Measurements from ENCODE around the gene HLA-B. TPM values are rescaled to one million over a fixed set of nuclear protein-coding genes. Genes with fewer than 3 reads are reported as not detected.
A peak's percentile ranks its signal among the peaks of the same experiment; 100 is the strongest.

HLA-B gene
- total and polyA plus RNA-seq, 5 donors from 2014 or later = 4,778 to 8,618 (median 7,917) TPM

- peaks cover 36% of the 10 kb centered on the region for H3K36me3 Mint-ChIP-seq
- peak overlapping the region; percentile 70 for H3K4me3 ChIP-seq (ENCODE audit: low read depth, low read length)
- H3K27ac ChIP-seq (ENCODE audit: insufficient read depth, low read length, poor library complexity, severe bottlenecking) = peak overlapping the region; percentile 1
These were observed 4.7 kb downstream of the HLA-B start for GRCh38 chr6:31352310-31352682.

GRCh38 chr6:31351401-31352309 lies 5.3 kb downstream of the HLA-B start:
- peaks cover 28% of the 10 kb centered on the region for H3K36me3 ChIP-seq (ENCODE audit: control insufficient read depth, insufficient read depth, low read length)
- no peaks in the 10 kb centered on the region for H3K27me3 ChIP-seq (ENCODE audit: control insufficient read depth, insufficient read depth, low read length)
- peaks cover 9 to 69% (median 43%) of the 10 kb centered on the region in 4 donors for H3K4me1 Mint-ChIP-seq
- H3K27me3 Mint-ChIP-seq = no peaks in the 10 kb centered on the region
- H3K27ac Mint-ChIP-seq = peak overlapping the region; percentile 78 to 100 (median 96)
- H3K9me3 ChIP-seq (ENCODE audit: control insufficient read depth in 2 of 2, low read length in 2 of 2) = no peaks in the 10 kb centered on the region
- H3K27ac ChIP-seq (ENCODE audit: insufficient read depth, low read length, poor library complexity, severe bottlenecking) = peak overlapping the region; percentile 1
- H3K4me1 ChIP-seq (ENCODE audit: control insufficient read depth, insufficient read depth, low read length, poor library complexity, severe bottlenecking) = peaks cover 39% of the 10 kb centered on the region
- peak; percentile 24 to 38 (median 36) for DNase-seq
- ATAC-seq (ENCODE audit: low read depth in 2 of 2) = peak; percentile 30 to 34
- peak overlapping the region; percentile 95 to 100 (median 98) for H3K4me3 Mint-ChIP-seq
- H3K36me3 Mint-ChIP-seq = peaks cover 36% of the 10 kb centered on the region
- H3K4me3 ChIP-seq (ENCODE audit: low read depth, low read length) = no peak overlapping the region
- H3K9me3 Mint-ChIP-seq = peaks cover 0 to 5% (median 0%) of the 10 kb centered on the region in 7 donors

More at GRCh38 chr6:31352310-31352682, 4.7 kb downstream of the HLA-B start:
- peaks cover 28% of the 10 kb centered on the region for H3K36me3 ChIP-seq (ENCODE audit: control insufficient read depth, insufficient read depth, low read length)
- Mint-ChIP-seq H3K4me1 (peaks cover 9 to 69% (median 44%) of the 10 kb centered on the region in 4 donors), H3K27ac (peak overlapping the region; percentile 49 to 100 (median 96)), H3K4me3 (peak overlapping the region; percentile 95 to 100 (median 98)), H3K27me3 (peaks cover 5% of the 10 kb centered on the region), H3K9me3 (peaks cover 0 to 5% (median 0%) of the 10 kb centered on the region in 7 donors)
- peaks cover 39% of the 10 kb centered on the region for H3K4me1 ChIP-seq (ENCODE audit: control insufficient read depth, insufficient read depth, low read length, poor library complexity, severe bottlenecking)
- DNase-seq (peak in 2 of 3 donors; percentile 16 to 24), ATAC-seq (ENCODE audit: low read depth in 2 of 2) (no peak)
- no peaks in the 10 kb centered on the region for H3K27me3 ChIP-seq (ENCODE audit: control insufficient read depth, insufficient read depth, low read length)
- no peaks in the 10 kb centered on the region for H3K9me3 ChIP-seq (ENCODE audit: control insufficient read depth in 2 of 2, low read length in 2 of 2)

GRCh38 chr6:31351033-31351380 lies 6.0 kb downstream of the HLA-B start:
- Mint-ChIP-seq H3K27me3 (no peaks in the 10 kb centered on the region), H3K27ac (peak overlapping the region; percentile 78 to 100 (median 92)), H3K9me3 (peaks cover 0 to 5% (median 0%) of the 10 kb centered on the region in 7 donors), H3K4me3 (peak overlapping the region; percentile 9 to 96 (median 39)), H3K4me1 (peaks cover 9 to 69% (median 43%) of the 10 kb centered on the region in 4 donors), H3K36me3 (peaks cover 33% of the 10 kb centered on the region)
- H3K4me1 ChIP-seq (ENCODE audit: control insufficient read depth, insufficient read depth, low read length, poor library complexity, severe bottlenecking) = peaks cover 39% of the 10 kb centered on the region
- no peaks in the 10 kb centered on the region for H3K9me3 ChIP-seq (ENCODE audit: control insufficient read depth in 2 of 2, low read length in 2 of 2)
- H3K4me3 ChIP-seq (ENCODE audit: low read depth, low read length) = peak overlapping the region; percentile 18
- DNase-seq = no peak
- peaks cover 27% of the 10 kb centered on the region for H3K36me3 ChIP-seq (ENCODE audit: control insufficient read depth, insufficient read depth, low read length)
- peak; percentile 3 to 13 for ATAC-seq (ENCODE audit: low read depth in 2 of 2)
- H3K27me3 ChIP-seq (ENCODE audit: control insufficient read depth, insufficient read depth, low read length) = no peaks in the 10 kb centered on the region
- no peak overlapping the region for H3K27ac ChIP-seq (ENCODE audit: insufficient read depth, low read length, poor library complexity, severe bottlenecking)

GRCh38 chr6:31350196-31351032 lies 6.6 kb downstream of the HLA-B start:
- peaks cover 34% of the 10 kb centered on the region for H3K4me1 ChIP-seq (ENCODE audit: control insufficient read depth, insufficient read depth, low read length, poor library complexity, severe bottlenecking)
- H3K27me3 ChIP-seq (ENCODE audit: control insufficient read depth, insufficient read depth, low read length) = no peaks in the 10 kb centered on the region
- peaks cover 9 to 66% (median 41%) of the 10 kb centered on the region in 4 donors for H3K4me1 Mint-ChIP-seq
- peak overlapping the region; percentile 18 for H3K4me3 ChIP-seq (ENCODE audit: low read depth, low read length)
- no peak for ATAC-seq (ENCODE audit: low read depth in 2 of 2)
- H3K9me3 ChIP-seq (ENCODE audit: control insufficient read depth in 2 of 2, low read length in 2 of 2) = no peaks in the 10 kb centered on the region
- H3K4me3 Mint-ChIP-seq = peak overlapping the region in 2 of 4 donors; percentile 48 to 96
- H3K27ac ChIP-seq (ENCODE audit: insufficient read depth, low read length, poor library complexity, severe bottlenecking) = no peak overlapping the region
- no peaks in the 10 kb centered on the region for H3K27me3 Mint-ChIP-seq
- H3K27ac Mint-ChIP-seq = peak overlapping the region in 2 of 3 donors; percentile 57 to 100
- H3K36me3 Mint-ChIP-seq = peaks cover 28% of the 10 kb centered on the region
- H3K36me3 ChIP-seq (ENCODE audit: control insufficient read depth, insufficient read depth, low read length) = peaks cover 21% of the 10 kb centered on the region
- peak in 1 of 3 donors; percentile 34 for DNase-seq
- peaks cover 0 to 5% (median 0%) of the 10 kb centered on the region in 7 donors for H3K9me3 Mint-ChIP-seq

GRCh38 chr6:31349301-31349700 lies 7.7 kb downstream of the HLA-B start:
- H3K9me3 ChIP-seq (ENCODE audit: control insufficient read depth in 2 of 2, low read length in 2 of 2) = no peaks in the 10 kb centered on the region
- H3K36me3 ChIP-seq (ENCODE audit: control insufficient read depth, insufficient read depth, low read length) = peaks cover 10% of the 10 kb centered on the region
- no peak for DNase-seq
- peaks cover 0 to 5% (median 0%) of the 10 kb centered on the region in 7 donors for H3K9me3 Mint-ChIP-seq
- peaks cover 9 to 65% (median 40%) of the 10 kb centered on the region in 4 donors for H3K4me1 Mint-ChIP-seq
- ATAC-seq (ENCODE audit: low read depth in 2 of 2) = no peak
- H3K27ac ChIP-seq (ENCODE audit: insufficient read depth, low read length, poor library complexity, severe bottlenecking) = no peak overlapping the region
- no peaks in the 10 kb centered on the region for H3K27me3 Mint-ChIP-seq
- H3K4me3 Mint-ChIP-seq = peak overlapping the region in 1 of 4 donors; percentile 13
- H3K27me3 ChIP-seq (ENCODE audit: control insufficient read depth, insufficient read depth, low read length) = no peaks in the 10 kb centered on the region
- peaks cover 16% of the 10 kb centered on the region for H3K36me3 Mint-ChIP-seq
- no peak overlapping the region for H3K4me3 ChIP-seq (ENCODE audit: low read depth, low read length)
- no peak overlapping the region for H3K27ac Mint-ChIP-seq
- peaks cover 22% of the 10 kb centered on the region for H3K4me1 ChIP-seq (ENCODE audit: control insufficient read depth, insufficient read depth, low read length, poor library complexity, severe bottlenecking)

GRCh38 chr6:31345026-31345730 lies 11.8 kb downstream of the HLA-B start:
- Mint-ChIP-seq H3K36me3 (peaks cover 4% of the 10 kb centered on the region), H3K27ac (peak overlapping the region in 2 of 3 donors; percentile 75 to 92), H3K4me3 (no peak overlapping the region), H3K4me1 (peaks cover 2 to 24% (median 15%) of the 10 kb centered on the region in 4 donors), H3K27me3 (peaks cover 7% of the 10 kb centered on the region), H3K9me3 (peaks cover 3 to 14% (median 5%) of the 10 kb centered on the region in 7 donors)
- H3K4me1 ChIP-seq (ENCODE audit: control insufficient read depth, insufficient read depth, low read length, poor library complexity, severe bottlenecking) = no peaks in the 10 kb centered on the region
- H3K27me3 ChIP-seq (ENCODE audit: control insufficient read depth, insufficient read depth, low read length) = no peaks in the 10 kb centered on the region
- H3K36me3 ChIP-seq (ENCODE audit: control insufficient read depth, insufficient read depth, low read length) = no peaks in the 10 kb centered on the region
- DNase-seq = no peak
- H3K9me3 ChIP-seq (ENCODE audit: control insufficient read depth in 2 of 2, low read length in 2 of 2) = no peaks in the 10 kb centered on the region
- ATAC-seq (ENCODE audit: low read depth in 2 of 2) = no peak
- H3K4me3 ChIP-seq (ENCODE audit: low read depth, low read length) = no peak overlapping the region
- no peak overlapping the region for H3K27ac ChIP-seq (ENCODE audit: insufficient read depth, low read length, poor library complexity, severe bottlenecking)

GRCh38 chr6:31340228-31340627 lies 16.8 kb downstream of the HLA-B start:
- no peaks in the 10 kb centered on the region for H3K36me3 ChIP-seq (ENCODE audit: control insufficient read depth, insufficient read depth, low read length)
- peaks cover 0 to 10% (median 6%) of the 10 kb centered on the region in 4 donors for H3K4me1 Mint-ChIP-seq
- H3K9me3 ChIP-seq (ENCODE audit: control insufficient read depth in 2 of 2, low read length in 2 of 2) = peaks cover 26 to 27% of the 10 kb centered on the region in 2 experiments
- peaks cover 4 to 46% (median 25%) of the 10 kb centered on the region in 7 donors for H3K9me3 Mint-ChIP-seq
- peaks cover 10% of the 10 kb centered on the region for H3K27me3 Mint-ChIP-seq
- H3K4me3 Mint-ChIP-seq = no peak overlapping the region
- H3K4me3 ChIP-seq (ENCODE audit: low read depth, low read length) = no peak overlapping the region
- ATAC-seq (ENCODE audit: low read depth in 2 of 2) (no peak), DNase-seq (no peak)
- H3K27ac ChIP-seq (ENCODE audit: insufficient read depth, low read length, poor library complexity, severe bottlenecking) = no peak overlapping the region
- no peak overlapping the region for H3K27ac Mint-ChIP-seq
- H3K27me3 ChIP-seq (ENCODE audit: control insufficient read depth, insufficient read depth, low read length) = no peaks in the 10 kb centered on the region
- peaks cover 10% of the 10 kb centered on the region for H3K36me3 Mint-ChIP-seq
- H3K4me1 ChIP-seq (ENCODE audit: control insufficient read depth, insufficient read depth, low read length, poor library complexity, severe bottlenecking) = no peaks in the 10 kb centered on the region
